ENCODE results near the gene ASRGL1. TPM values are rescaled to one million over a fixed set of nuclear protein-coding genes. Genes with fewer than 3 reads are reported as not detected.

Gene ASRGL1
- total and polyA plus RNA-seq, 2 donors (not counting 1 experiment from before 2014, with no cell fraction given) = 0.49 to 1.3 TPM

- peaks cover 14% of the 10 kb centered on the region for H3K27me3 Mint-ChIP-seq
- H3K9ac ChIP-seq (ENCODE audit: low read length) = no peak overlapping the region
- H2AFZ ChIP-seq (ENCODE audit: insufficient read depth, low read depth, low read length, poor library complexity, severe bottlenecking) = peak overlapping the region; percentile 84
- no peak overlapping the region for H3K4me3 ChIP-seq (ENCODE audit: control extremely low read depth in 1 of 5, extremely low read depth in 1 of 5, insufficient read depth in 1 of 5, low read depth in 2 of 5, low read length in 4 of 5)
- no peaks in the 10 kb centered on the region for H3K36me3 ChIP-seq (replicated peaks in 1 of 2; ENCODE audit: control extremely low read depth in 1 of 2, control insufficient read depth in 1 of 2, extremely low read depth in 1 of 2, insufficient read depth in 2 of 2, low read length in 1 of 2)
- no peak overlapping the region for H3K27ac ChIP-seq (ENCODE audit: low read length in 2 of 2)
- H3K79me2 ChIP-seq (ENCODE audit: control insufficient read depth, insufficient read depth, low read length) = no peaks in the 10 kb centered on the region
- H3K27ac Mint-ChIP-seq = no peak overlapping the region
- peaks cover 0 to 8% (median 0%) of the 10 kb centered on the region in 4 experiments for H3K27me3 ChIP-seq (replicated peaks in 1 of 4; ENCODE audit: control extremely low read depth in 1 of 4, control insufficient read depth in 3 of 4, insufficient read depth in 4 of 4, low read length in 3 of 4)
- 94% methylated on average over 3 of the region's 12 CpGs for WGBS (ENCODE audit: insufficient coverage)
- ATAC-seq (ENCODE audit: low read depth) (no peak), DNase-seq (no peak)
- ChIA-PET POLR2A (interaction anchor here (0.6 kb wide), 1 partner anchor 9 kb away, joined by 10 read pairs; no protein-coding TSS in a partner anchor), CTCF (interaction anchor here (2.1 kb wide), 1 partner anchor 8 kb away, joined by 7 read pairs; no protein-coding TSS in a partner anchor)
- no peaks in the 10 kb centered on the region for H4K20me1 ChIP-seq (ENCODE audit: control insufficient read depth, insufficient read depth, low read length, poor library complexity, severe bottlenecking)
- peak overlapping the region; percentile 66 for H3K4me2 ChIP-seq (replicated peaks; ENCODE audit: low read depth, low read length, poor library complexity, severe bottlenecking)
- peaks cover 9 to 11% of the 10 kb centered on the region in 2 donors for H3K4me1 ChIP-seq (ENCODE audit: control insufficient read depth in 2 of 2, insufficient read depth in 2 of 2, low read length in 2 of 2)
- no peaks in the 10 kb centered on the region for H3K9me3 ChIP-seq (ENCODE audit: control extremely low read depth in 1 of 3, control insufficient read depth in 2 of 3, insufficient read depth in 1 of 3, low read length in 2 of 3)
- H3K9me3 Mint-ChIP-seq (ENCODE audit: insufficient read depth) = no peaks in the 10 kb centered on the region
- no peak overlapping the region for H3K4me3 Mint-ChIP-seq
- intact Hi-C loops (cut with micrococcal nuclease) = no loop called here
- TF ChIP-seq EZH2 (IDR thresholded peaks at IDR 0.05; ENCODE audit: borderline replicate concordance, insufficient read depth, low read depth, low read length, poor library complexity, severe bottlenecking) = no peak
- TF ChIP-seq CTCF (IDR thresholded peaks at IDR 0.05) = no peak
- H3K4me1 Mint-ChIP-seq = peaks cover 9% of the 10 kb centered on the region
Measured at GRCh38 chr11:62402960-62403730, 65.9 kb downstream of the ASRGL1 start.

GRCh38 chr11:62404435-62404834, 67.2 kb downstream of the ASRGL1 start:
- POLR2A ChIA-PET = no interaction called here

More at GRCh38 chr11:62404435-62404834, 67.2 kb downstream of the ASRGL1 start:
- Mint-ChIP-seq H3K27me3 (peaks cover 7% of the 10 kb centered on the region), H3K4me1 (peaks cover 9% of the 10 kb centered on the region), H3K27ac (no peak overlapping the region), H3K9me3 (ENCODE audit: insufficient read depth) (no peaks in the 10 kb centered on the region), H3K4me3 (no peak overlapping the region)
- peaks cover 9 to 11% of the 10 kb centered on the region in 2 donors for H3K4me1 ChIP-seq (ENCODE audit: control insufficient read depth in 2 of 2, insufficient read depth in 2 of 2, low read length in 2 of 2)
- no peak overlapping the region for H3K4me2 ChIP-seq (replicated peaks; ENCODE audit: low read depth, low read length, poor library complexity, severe bottlenecking)
- WGBS (ENCODE audit: insufficient coverage) = 87% methylated on average over 3 of the region's 6 CpGs
- no peaks in the 10 kb centered on the region for H3K36me3 ChIP-seq (replicated peaks in 1 of 2; ENCODE audit: control extremely low read depth in 1 of 2, control insufficient read depth in 1 of 2, extremely low read depth in 1 of 2, insufficient read depth in 2 of 2, low read length in 1 of 2)
- no peaks in the 10 kb centered on the region for H4K20me1 ChIP-seq (ENCODE audit: control insufficient read depth, insufficient read depth, low read length, poor library complexity, severe bottlenecking)
- peaks cover 0 to 3% (median 0%) of the 10 kb centered on the region in 4 experiments for H3K27me3 ChIP-seq (replicated peaks in 1 of 4; ENCODE audit: control extremely low read depth in 1 of 4, control insufficient read depth in 3 of 4, insufficient read depth in 4 of 4, low read length in 3 of 4)
- CTCF ChIA-PET = interaction anchor here (0.6 to 2.1 kb wide), 2 partner anchors 9 to 105 kb away, joined by 3 to 7 read pairs; no protein-coding TSS in a partner anchor
- TF ChIP-seq EZH2 (IDR thresholded peaks at IDR 0.05; ENCODE audit: borderline replicate concordance, insufficient read depth, low read depth, low read length, poor library complexity, severe bottlenecking) (no peak), CTCF (IDR thresholded peaks at IDR 0.05) (no peak)
- DNase-seq = no peak
- H2AFZ ChIP-seq (ENCODE audit: insufficient read depth, low read depth, low read length, poor library complexity, severe bottlenecking) = no peak overlapping the region
- no peak overlapping the region for H3K27ac ChIP-seq (ENCODE audit: low read length in 2 of 2)
- ATAC-seq (ENCODE audit: low read depth) = no peak
- H3K4me3 ChIP-seq (ENCODE audit: control extremely low read depth in 1 of 5, extremely low read depth in 1 of 5, insufficient read depth in 1 of 5, low read depth in 2 of 5, low read length in 4 of 5) = no peak overlapping the region
- H3K9ac ChIP-seq (ENCODE audit: low read length) = no peak overlapping the region
- intact Hi-C loops (cut with micrococcal nuclease) = no loop called here
- no peaks in the 10 kb centered on the region for H3K79me2 ChIP-seq (ENCODE audit: control insufficient read depth, insufficient read depth, low read length)
- no peaks in the 10 kb centered on the region for H3K9me3 ChIP-seq (ENCODE audit: control extremely low read depth in 1 of 3, control insufficient read depth in 2 of 3, insufficient read depth in 1 of 3, low read length in 2 of 3)
